NCI-H1105 (cell line): ENCODE results near the gene VWCE.
A peak's percentile ranks its signal among the peaks of the same experiment; 100 is the strongest.

ENCODE experiments used
- DNase-seq: peaks from one replicate; lab custom pipeline; 2025; lab: John Stamatoyannopoulos, UW

The VWCE gene

DNA sequence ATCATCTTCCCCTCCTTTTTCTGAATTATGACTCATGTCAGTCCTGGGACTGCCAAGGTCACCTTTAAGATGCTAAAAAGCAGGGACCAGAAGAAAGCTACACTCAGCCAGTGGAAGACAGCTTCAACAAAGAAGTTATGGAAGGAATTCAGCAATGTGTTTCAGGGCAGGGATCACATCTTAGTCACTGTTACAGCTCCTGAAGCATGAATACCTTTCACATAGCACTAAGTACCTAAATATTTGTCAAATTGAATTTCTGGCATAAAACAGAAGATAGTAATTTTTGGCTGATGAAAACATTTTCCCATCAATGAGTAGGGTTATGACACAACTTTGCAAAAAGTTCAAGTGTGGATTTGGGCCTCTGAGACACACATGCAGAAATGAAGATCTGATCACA is 32.6 kb upstream of the VWCE start:
- no peak for DNase-seq

DNA sequence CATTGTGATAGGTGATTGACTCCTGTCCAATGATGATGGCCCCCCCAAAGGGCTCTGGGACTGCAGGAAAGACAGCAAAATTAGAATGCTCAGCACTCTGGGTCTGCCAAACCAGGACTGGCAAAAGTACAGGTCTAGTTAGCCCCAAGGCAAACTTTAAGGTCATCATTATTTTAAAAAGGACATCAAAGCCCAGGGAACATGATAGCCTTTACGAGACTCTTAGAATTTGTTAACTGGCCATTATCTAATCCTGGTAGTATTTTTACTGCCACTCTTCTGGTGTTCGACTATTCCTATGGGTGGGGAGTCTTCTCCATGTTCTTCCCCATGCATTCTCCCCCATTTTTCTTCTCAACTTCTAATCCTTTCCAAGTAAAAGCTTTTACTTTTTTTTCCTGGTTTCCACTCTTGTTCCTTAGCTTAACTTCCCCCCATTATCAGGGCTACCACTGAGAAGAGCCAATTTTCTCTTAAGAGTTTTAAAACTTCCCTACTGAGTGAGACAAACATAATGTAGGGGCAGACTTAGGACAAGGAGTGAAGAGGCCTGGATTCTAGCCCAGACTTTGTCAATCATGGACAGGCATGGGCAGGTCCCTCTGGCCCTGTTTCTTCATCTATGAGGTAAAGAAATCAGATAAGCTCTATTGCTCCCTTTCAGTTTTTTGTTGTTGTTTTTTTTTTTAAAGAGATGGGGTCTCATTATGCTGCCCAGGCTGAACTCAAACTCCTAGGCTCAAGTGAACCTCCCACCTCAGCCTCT is 30.7 kb upstream of the VWCE start:
- DNase-seq = peak; percentile 62

DNA sequence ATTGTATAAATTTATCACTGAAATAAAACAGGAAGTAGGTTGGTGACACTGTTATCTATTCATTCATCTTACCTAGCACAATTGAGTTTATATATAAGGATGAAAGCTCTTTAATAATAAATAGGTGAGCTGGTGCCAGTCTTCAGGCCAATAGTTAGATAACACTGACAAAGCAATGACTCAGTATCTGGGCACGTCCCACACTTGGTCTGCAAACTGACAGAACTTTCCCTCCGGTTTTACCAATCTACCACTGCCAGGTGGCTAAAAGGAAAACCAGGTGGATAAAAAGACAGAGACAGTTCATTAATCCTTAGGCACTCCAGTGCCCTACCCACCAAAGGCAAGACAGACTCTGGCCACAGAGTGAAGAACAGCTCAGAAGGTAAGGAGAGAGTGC is 20.1 kb upstream of the VWCE start:
- DNase-seq = no peak

DNA sequence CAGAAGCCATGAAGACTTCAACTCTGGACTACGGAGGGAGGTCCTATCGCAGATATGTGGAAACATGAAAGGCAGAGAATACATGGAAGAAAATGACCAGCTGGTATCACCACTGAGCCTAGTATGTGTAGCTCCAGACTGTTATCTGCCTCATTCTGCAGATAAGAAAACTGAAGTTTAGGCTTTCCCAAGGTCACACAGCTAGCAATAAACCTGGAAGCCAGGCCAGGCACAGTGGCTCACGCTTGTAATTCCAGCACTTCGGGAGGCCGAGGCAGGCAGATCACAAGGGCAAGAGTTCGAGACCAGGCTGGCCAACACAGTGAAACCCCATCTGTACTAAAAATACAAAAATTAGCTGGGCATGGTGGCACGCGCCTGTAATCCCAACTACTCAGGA is 15.6 kb upstream of the VWCE start:
- no peak for DNase-seq

DNA sequence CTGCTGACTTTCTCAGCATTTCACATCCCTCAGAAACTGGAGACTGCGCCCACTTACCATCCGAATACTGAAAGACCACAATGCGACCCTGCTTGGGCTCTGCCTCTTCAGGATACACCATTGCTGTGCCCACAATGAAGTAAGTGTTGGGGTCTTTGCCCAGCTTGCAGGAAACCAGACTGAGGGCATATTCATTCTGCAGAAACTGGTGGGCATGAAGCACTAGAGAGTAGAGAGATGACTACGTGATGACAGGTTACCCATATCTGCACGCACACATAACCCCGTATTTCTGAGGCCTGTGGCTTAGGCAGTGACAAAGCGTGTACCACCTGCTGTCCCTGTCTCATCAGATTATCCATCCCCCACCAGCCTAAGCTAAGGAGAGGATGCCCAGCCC is 14.6 kb upstream of the VWCE start:
- no peak for DNase-seq

DNA sequence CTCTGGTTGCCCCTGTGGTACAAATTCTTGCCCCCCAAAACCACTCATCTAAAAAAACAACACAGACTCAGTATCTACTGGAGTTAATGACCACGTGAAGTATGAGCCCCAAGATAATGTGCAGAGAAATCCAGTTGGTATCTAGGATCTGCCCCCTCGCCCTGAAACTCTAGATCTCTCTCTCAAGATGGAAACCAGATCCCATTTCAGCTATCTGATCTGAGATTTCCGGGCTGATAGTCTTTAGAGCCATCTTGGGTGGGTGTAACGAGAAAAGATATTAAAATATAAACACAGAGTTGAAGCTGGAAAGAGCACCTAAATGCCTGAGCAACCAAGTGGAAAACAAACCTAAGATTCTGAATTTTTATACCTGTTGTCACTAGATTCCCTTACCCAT is 14.0 kb upstream of the VWCE start:
- DNase-seq = no peak

DNA sequence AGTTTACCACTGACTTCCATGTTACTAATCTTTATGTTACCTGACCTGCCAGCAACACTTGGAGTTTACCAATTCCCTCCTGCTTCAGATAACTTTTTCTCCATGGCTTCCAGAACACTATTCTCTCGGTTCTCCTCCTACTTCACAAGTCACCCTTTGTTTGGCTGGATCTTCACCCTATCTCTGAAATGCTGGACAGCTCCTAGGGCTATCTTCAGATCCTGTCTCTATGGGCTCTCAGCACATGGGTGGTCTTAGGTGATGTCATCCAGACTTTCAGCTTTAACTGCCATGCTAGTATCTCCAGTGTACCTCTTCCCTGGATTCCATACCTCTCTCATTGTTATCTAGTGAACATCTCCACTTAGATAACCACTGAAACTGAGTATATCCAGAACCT is 12.2 kb upstream of the VWCE start:
- no peak for DNase-seq

DNA sequence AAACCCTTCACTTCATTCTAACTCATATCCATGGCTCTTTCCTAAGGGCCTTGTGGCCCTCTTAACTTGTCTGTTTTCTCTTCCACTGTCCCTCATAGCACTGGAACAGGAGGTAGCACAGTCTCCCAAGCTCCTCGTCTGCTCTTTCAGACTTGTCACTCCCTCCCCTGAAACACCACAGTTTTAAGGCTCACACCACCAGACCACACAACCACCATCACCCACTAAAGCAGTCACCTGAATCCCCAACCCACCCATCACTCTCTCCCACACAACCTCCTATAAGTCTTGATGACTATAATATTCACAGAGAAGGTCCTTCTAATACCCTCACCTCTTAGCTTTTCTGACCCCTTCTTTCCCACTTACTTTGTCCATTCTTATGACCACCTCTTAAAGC is 11.1 kb upstream of the VWCE start:
- no peak for DNase-seq

DNA sequence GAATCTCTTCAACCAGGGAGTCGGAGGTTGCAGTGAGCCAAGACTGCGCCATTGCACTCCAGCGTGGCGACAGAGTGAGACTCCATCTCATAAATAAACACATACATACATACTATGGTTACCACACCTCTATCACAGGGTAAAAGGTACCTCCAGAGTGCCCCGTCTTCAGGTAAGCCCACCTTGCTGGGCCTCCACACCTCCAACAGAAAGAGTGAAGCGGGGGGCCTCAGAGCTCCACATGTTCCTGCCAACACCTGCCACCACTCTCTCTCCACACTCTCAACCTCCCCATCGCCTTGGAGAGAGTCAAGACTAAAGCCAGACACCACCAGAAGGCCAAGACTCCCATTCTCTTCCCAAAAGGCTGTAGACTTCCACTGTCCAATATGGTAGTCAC is 10.3 kb upstream of the VWCE start:
- DNase-seq = no peak

DNA sequence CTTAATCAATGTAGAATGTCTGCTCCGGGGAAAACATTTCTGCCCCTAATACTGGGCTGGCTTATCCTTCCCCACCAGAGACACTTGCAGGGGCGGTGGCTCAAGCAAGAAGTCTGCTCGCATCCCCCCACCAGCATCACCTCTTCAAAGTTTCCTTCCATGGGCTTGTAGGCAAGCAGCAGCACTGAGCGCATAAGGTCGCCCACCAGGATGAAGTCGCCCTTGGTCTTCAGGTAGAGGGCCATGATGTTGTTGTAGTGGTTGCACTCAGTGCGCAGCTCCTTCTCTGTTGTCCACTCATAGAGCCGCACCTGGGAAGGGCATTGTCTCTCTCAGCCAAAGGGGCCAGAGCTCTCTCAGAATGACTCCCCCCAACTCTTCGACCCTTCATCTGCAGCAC is 8.6 kb upstream of the VWCE start:
- no peak for DNase-seq

DNA sequence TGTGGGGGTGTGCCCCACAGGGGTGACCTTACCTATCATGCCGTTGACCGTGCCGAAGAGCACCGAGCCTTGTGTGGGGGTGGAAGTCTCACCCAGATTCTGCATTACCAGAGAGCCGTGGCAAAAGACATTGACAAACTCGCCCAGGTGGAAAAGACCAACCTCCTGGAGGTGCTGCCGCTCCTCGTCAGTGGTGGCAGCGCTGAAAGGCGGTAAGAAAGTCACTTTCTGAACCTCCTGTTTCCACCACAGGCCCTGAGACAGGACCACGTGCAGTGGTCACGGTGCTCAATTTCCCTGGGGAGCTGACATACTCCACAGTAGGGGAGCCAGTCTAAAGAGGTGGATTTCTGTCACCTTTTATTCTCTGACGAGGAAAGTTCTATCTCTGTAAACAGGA is 7.4 kb upstream of the VWCE start:
- no peak for DNase-seq

DNA sequence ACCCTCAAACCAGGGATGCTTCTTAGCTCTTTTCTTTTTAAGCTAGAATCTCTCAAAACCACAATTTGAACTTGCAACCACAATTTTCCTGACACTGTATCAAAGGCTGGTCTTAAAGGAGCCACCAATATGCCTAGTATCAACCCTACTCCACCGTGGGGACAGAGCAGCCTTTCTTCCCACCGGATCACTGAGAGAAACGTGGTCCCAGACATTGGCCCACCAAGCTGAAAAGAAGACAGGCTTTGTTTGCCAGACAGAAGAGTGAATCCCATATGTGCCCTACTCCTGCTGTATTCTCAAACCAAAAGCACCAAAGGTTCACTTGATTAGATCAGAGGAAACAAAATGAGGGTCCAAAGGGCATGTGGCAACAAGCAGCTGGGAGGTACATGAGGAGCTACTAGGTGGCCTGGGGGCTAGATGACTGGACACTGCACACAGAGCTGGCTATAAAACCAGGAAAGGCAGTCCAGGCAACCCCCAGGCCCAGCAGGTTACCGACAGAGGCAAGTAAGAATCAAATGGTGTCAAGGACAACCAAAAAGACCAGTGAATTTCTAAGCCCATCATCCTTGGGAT is 3.6 kb upstream of the VWCE start:
- no peak for DNase-seq

DNA sequence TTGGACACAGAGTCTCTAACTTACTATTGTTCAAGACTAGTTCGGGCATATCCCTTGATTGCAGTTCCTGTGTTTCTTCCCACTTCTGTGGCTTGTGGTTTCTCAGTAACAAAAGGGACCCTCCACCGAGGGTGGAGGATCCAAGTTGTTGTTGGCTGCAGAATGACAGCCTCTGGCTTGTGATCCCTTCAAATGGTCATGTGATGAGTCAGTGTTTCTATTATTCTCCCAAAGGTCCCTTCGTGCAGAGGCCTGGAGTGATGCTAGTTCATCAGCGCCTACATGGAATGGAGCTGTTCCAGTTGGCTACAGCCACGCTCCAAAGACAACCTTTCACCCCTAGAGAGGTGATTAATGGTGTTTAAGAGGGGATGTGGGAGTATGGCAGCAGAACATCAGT is 2.6 kb upstream of the VWCE start:
- no peak for DNase-seq

DNA sequence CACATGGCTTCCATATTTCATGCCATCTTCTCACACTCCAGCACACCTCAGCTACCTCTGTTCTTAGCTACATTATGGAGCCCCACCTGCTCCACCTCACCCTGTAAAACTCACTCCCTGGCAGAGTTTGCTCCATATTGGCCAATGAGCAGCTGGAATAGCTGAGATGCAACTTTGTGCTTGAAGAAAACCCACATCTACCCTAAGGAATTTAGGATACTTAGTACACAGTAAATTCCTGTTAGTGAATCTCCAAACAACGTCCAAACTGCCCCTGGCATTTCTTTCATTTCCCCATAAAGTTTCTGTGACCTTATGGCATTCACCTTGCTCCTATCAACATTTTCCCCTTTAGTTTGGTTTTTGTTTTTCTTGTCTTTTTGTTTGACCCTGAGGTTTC is 2.2 kb upstream of the VWCE start:
- no peak for DNase-seq

DNA sequence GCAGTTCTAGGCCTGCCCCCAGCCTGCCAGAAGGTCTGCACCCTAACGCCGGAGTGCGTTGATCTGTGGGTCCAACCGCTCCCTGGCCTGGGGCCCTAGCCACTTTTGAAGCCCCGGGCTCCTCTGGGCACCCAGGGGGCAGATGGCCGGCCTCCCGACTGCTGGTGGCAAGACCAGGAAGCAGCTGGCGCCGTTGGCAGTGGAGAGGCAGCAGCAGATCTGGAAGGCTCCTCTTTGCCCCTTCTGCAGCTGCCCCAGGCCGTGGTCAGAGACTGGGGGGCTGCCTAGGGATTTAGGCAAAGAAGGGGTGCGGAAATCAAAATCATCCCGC is 445 bp upstream of the VWCE start:
- no peak for DNase-seq

DNA sequence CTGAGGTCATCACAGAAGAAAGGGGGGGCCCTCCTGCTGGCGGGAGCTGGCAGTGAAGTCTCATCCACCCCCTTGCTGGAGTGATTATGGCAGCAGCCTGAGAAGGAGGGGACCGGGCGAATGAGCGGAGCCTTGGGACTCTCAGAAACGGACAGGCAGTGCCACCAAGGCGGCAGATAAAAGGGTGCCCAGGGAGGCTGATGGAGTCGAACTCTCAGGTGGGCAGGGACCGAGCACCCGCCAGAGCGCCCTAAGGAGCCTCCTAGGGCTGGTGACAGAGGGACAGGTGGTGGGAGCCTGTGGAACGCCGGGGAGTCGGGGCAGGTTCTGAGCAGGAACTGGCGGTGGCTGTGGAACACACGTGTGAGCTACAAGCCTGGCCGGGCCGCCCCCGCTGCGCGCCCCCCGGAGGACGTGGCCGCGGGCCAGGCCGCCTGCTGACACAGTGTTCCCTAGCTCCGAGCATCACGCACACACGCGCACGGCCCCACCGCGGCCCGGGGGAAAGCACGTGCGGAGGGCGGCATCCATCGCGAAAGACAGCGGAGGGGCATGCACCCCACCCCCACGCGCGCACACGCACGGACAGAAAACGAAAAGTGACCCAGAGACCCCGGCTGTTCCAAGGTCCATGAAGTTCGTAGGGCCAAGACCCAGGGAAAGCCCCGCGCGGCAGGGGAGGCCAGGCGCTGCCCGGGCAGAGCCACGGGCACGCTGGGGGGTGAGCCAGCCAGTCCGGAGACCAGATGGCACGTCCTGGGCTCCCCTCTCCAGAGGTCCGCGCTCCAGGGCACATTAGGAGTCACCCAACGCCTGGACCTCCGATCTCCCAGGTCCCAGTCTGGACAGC is 1.0 kb downstream of the VWCE start:
- peak; percentile 20 for DNase-seq

DNA sequence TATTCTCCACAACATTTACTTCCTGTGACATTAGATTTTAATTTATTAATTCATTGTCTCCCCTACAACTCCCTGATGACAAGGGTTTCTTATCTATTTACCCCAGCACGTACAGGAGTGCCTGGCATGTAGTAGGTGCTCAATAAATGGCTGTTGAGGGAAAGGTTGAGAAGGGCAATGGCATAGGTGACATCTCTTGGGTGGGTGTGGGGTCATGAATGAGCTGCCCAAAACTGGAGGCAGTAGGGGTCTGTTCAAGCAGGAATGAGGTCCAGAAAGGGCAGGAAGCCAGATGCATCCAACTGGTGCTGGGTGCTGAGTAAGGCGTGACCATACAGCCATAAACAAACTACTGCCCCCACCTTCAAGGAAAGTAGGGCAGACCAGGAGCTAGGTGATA is 2.8 kb downstream of the VWCE start:
- no peak for DNase-seq

DNA sequence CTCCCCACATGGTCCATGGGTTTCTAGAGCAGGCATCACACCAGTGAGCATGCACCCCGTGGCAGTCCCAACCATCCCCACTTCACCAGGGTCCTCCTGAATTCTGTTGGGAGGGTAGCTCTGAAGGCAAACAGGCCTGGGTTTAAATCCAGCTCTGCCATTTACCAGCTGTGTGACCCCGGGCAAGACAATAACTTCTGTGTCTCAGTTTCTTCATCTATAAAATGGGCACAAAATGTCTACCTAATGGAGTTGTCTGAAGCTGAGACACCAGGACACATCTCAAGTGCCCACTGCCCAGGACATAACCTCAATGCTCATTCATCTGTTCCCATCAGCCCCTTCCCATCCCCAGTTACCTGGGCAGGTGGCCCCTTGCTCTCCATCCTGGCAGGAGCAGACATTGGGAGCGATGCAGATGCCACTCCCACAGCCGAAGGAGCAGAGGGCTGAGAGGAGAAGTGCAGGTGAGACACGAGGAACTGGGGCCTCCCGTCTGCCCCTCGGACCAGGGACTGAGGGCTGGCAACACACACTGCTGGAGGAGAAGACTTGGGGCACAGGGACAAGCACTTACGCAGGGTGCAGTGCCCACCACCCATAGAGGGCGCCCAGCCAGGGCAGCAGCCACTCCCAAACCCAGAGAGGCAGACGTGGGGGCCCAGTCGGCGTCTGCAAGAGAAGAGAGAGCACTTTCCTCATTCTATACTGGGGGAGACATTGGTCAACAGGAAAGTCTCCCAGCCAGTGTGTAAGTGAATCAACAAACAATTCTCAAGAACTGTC is 4.0 kb downstream of the VWCE start:
- DNase-seq = no peak

DNA sequence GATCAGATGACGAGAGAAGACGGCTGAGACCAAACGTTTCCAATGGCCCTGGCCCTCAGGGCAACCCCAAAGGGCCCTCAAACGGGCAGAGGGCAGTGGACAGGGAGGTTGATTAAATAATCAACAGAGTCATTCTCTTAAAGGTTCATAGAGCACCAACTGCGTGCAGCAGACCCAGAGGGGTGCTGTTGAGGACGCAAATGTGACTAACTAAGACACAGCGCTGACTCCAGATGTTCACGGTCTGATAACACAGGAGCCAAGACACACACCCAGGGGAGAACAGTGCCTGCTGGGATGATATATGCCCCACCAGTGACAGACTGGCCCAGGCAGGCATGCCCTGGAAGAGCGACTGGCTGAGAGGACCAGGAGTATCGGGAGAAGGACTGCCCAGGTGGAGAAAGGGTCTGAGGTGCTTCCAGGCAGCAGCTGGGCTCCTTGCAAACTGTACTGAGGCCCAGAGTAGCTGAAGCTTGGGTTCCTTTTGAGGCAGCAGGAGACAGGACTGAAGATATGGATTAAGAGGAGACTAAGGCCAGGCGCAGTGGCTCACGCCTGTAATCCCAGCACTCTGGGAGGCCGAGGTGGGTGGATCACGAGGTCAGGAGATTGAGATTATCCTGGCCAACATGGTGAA is 7.7 kb downstream of the VWCE start:
- no peak for DNase-seq

DNA sequence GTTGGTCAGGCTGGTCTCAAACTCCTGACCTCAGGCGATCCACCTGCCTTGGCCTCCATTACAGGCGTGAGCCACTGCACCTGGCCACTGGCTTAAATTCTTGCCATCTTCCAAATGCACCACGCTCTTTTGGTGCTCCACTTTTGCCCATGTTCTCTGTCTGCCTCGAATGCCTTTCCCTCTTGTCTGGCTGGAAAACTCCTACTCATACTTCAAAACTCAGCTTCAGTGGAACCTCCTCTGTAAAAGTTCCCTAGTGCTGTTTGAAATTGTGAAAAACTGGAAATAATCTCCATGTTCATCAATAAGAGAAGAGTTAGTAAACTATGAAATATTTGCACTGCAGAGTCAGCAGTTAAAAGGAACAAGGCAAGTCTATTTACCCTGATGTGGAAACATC is 11.5 kb downstream of the VWCE start:
- DNase-seq = no peak

DNA sequence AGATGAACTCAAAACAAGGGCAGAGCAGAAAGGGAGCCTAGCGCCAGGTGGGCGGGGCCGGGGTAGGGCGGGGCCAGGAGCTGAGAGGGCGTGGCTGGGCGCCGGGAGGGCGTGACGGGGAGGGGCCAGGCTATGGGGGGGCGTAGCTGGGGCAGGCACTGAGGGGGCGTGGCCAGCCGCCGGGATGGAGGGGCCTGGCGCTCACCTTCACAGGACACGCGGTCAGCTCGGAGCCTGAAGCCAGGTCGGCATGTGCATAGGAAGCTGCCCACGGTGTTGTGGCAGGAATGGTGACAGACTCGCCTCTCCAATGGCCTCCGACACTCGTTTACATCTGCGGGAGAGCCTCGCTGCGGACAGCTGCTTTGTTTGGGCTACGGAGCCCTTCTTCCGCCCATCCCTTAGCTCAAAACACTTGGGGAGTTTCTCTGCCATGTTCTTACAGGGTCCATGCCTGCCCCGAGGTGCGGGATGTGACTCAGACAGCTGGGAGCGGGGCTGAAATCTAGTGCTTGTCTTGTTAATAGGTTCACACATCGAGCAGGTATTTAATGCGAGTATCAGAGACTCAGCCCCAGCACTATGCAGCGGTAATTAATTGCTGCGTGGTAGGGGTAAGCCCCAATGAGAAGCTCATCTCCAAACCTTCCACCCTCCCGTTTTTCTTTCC is 13.4 kb downstream of the VWCE start:
- no peak for DNase-seq
